DOHH2 (cell line): ENCODE results near the gene FEM1B.

Source experiments
- H3F3A ChIP-seq: fragments of 200-600 bp; sonication (generic), shearing (Covaris generic); 2 replicates; pipeline ENCODE4 v1.6.0; 2016; ENCODE audit warnings: antibody characterized with exemption, mild to moderate bottlenecking; ENCODE audit not compliant: control insufficient read depth, insufficient read depth
- H3K27ac ChIP-seq: fragments of 200-600 bp; sonication (generic); 2 replicates; pipeline ENCODE4 v1.5.1; 2014; ENCODE audit warnings: low read depth, mild to moderate bottlenecking, low read length, moderate library complexity
- H3K27me3 ChIP-seq: fragments of 200-600 bp; sonication (generic); 2 replicates; pipeline ENCODE4 v1.6.1; 2014; ENCODE audit warnings: mild to moderate bottlenecking, low read length, mixed read lengths; ENCODE audit not compliant: control insufficient read depth
- H3K36me3 ChIP-seq: fragments of 200-600 bp; sonication (generic); 2 replicates; pipeline ENCODE4 v1.6.1; 2014; ENCODE audit warnings: mild to moderate bottlenecking, low read length, moderate library complexity, mixed read lengths; ENCODE audit not compliant: control insufficient read depth
- H3K4me1 ChIP-seq: fragments of 200-600 bp; sonication (generic); 2 replicates; pipeline ENCODE4 v1.6.1; 2014; ENCODE audit warnings: mild to moderate bottlenecking, low read length, mixed read lengths; ENCODE audit not compliant: control insufficient read depth
- H3K4me2 ChIP-seq: fragments of 200-600 bp; sonication (generic); 2 replicates; pipeline ENCODE4 v1.6.0; 2014; ENCODE audit warnings: mild to moderate bottlenecking, low read length, moderate library complexity
- H3K4me3 ChIP-seq: fragments of 200-600 bp; sonication (generic); 2 replicates; pipeline ENCODE4 v1.5.1; 2014; ENCODE audit warnings: mild to moderate bottlenecking, low read length, mixed read lengths
- H3K79me2 ChIP-seq: fragments of 200-600 bp; sonication (generic); 2 replicates; pipeline ENCODE4 v1.6.1; 2014; ENCODE audit warnings: mild to moderate bottlenecking, low read length, mixed read lengths; ENCODE audit not compliant: control insufficient read depth
- H3K9me2 ChIP-seq: fragments of 200-600 bp; sonication (generic); replicated peaks from 2 replicates; pipeline ENCODE4 v1.6.1; 2014; ENCODE audit warnings: mild to moderate bottlenecking, low read length, mixed read lengths; ENCODE audit not compliant: control insufficient read depth
- H3K9me3 ChIP-seq: fragments of 200-600 bp; sonication (generic); 2 replicates; pipeline ENCODE4 v1.6.1; 2014; ENCODE audit warnings: antibody characterized with exemption, low read length, mixed read lengths; ENCODE audit not compliant: control insufficient read depth, insufficient read depth
- H4K20me1 ChIP-seq: fragments of 200-600 bp; sonication (generic); 2 replicates; pipeline ENCODE4 v1.6.0; 2014; ENCODE audit warnings: low read depth, mild to moderate bottlenecking, antibody characterized with exemption, low read length, moderate library complexity; ENCODE audit not compliant: control insufficient read depth, insufficient read depth
- CTCF ChIP-seq: fragments of 200-600 bp; sonication (generic); IDR thresholded peaks from one replicate; pipeline ENCODE4 v1.5.1; 2014; ENCODE audit warnings: antibody characterized with exemption, mild to moderate bottlenecking, low read depth, low read length; ENCODE audit not compliant: poor library complexity, severe bottlenecking
- EZH2phosphoT487 ChIP-seq: fragments of 200-600 bp; sonication (generic); IDR thresholded peaks from 2 replicates; pipeline ENCODE4 v1.6.1; 2017; ENCODE audit warnings: borderline replicate concordance, mild to moderate bottlenecking, antibody characterized with exemption, low read length, moderate library complexity, mixed read lengths

Gene FEM1B

GRCh38 chr15:68286256-68286655 lies 8.7 kb downstream of the FEM1B start:
- Histone ChIP-seq H3K79me2 (peaks cover 100% of the 10 kb centered on the region), H3K27me3 (no peaks in the 10 kb centered on the region), H3K4me2 (no peak overlapping the region), H3K4me3 (no peak overlapping the region), H3K9me3 (no peaks in the 10 kb centered on the region), H3K36me3 (peaks cover 54% of the 10 kb centered on the region), H4K20me1 (peaks cover 22% of the 10 kb centered on the region), H3K4me1 (peaks cover 12% of the 10 kb centered on the region), H3F3A (no peaks in the 10 kb centered on the region), H3K27ac (no peak overlapping the region), H3K9me2 (no peaks in the 10 kb centered on the region)
- TF ChIP-seq EZH2phosphoT487 (no peak), CTCF (no peak)

- Histone ChIP-seq H3K27ac (no peak overlapping the region), H4K20me1 (peaks cover 16% of the 10 kb centered on the region), H3K9me2 (no peaks in the 10 kb centered on the region), H3K79me2 (peaks cover 95% of the 10 kb centered on the region), H3K4me2 (no peak overlapping the region), H3K4me3 (no peak overlapping the region), H3K27me3 (no peaks in the 10 kb centered on the region), H3K36me3 (peaks cover 66% of the 10 kb centered on the region), H3K4me1 (peaks cover 5% of the 10 kb centered on the region), H3F3A (no peaks in the 10 kb centered on the region), H3K9me3 (no peaks in the 10 kb centered on the region)
- no peak for TF ChIP-seq EZH2phosphoT487
- no peak for TF ChIP-seq CTCF
Observed at GRCh38 chr15:68289057-68289456, 11.5 kb downstream of the FEM1B start.

- Histone ChIP-seq H3K36me3 (peaks cover 67% of the 10 kb centered on the region), H3K9me2 (no peaks in the 10 kb centered on the region), H3K4me2 (no peak overlapping the region), H3F3A (0 out of 2 replicates have a peak, but pooled peaks cover 2% of the 10 kb centered on the region), H3K4me1 (peaks cover 12% of the 10 kb centered on the region), H3K9me3 (no peaks in the 10 kb centered on the region), H3K79me2 (peaks cover 95% of the 10 kb centered on the region), H3K27ac (no peak overlapping the region), H3K27me3 (no peaks in the 10 kb centered on the region), H4K20me1 (peaks cover 11% of the 10 kb centered on the region), H3K4me3 (no peak overlapping the region)
- no peak for TF ChIP-seq EZH2phosphoT487
Observed at GRCh38 chr15:68289621-68290352, 12.2 kb downstream of the FEM1B start.

GRCh38 chr15:68290715-68291114 lies 13.2 kb downstream of the FEM1B start:
- Histone ChIP-seq H3K79me2 (peaks cover 94% of the 10 kb centered on the region), H3K9me3 (no peaks in the 10 kb centered on the region), H4K20me1 (peaks cover 4% of the 10 kb centered on the region; the same call in 1 of the 2 replicates), H3K36me3 (peaks cover 69% of the 10 kb centered on the region), H3K27ac (no peak overlapping the region), H3F3A (peaks cover 8% of the 10 kb centered on the region; the same call in 1 of the 2 replicates), H3K4me3 (no peak overlapping the region), H3K4me2 (no peak overlapping the region), H3K9me2 (no peaks in the 10 kb centered on the region), H3K27me3 (no peaks in the 10 kb centered on the region), H3K4me1 (peaks cover 19% of the 10 kb centered on the region)
- TF ChIP-seq EZH2phosphoT487 (no peak), CTCF (no peak)
